ENCODE data around the gene CDH4.

CDH4 gene

DNA sequence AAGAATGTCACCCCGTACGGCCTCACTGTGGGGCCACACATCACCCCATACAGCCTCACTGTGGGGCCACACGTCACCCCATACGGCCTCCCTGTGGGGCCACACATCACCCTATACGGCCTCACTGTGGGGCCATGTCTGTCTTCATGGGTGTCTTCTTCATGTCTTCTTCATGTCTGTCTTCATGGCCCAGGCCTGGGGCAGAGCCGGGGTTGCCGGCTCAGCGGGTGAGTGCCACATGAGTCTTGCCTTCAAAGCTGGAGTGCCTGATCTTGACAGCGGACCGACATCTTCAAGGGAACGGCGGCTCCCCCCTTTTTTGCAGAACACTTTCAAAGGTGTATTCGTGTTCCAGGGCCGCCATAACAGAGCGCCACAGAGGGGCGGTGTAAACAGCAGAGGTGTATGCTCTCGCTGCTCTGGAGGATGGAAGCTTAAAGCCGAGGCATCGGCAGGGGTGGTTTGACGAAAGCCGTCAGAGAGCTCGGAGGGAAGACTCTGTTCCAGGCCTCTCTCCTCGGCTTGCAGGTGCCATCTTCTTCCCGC lies 448.6 kb downstream of the CDH4 start:
- ChIA-PET POLR2A (no interaction called here), CTCF (no interaction called here)
- no peak overlapping the region for H3K4me3 ChIP-seq (ENCODE audit: low read depth, low read length)
- TF ChIP-seq, protein P1, sequence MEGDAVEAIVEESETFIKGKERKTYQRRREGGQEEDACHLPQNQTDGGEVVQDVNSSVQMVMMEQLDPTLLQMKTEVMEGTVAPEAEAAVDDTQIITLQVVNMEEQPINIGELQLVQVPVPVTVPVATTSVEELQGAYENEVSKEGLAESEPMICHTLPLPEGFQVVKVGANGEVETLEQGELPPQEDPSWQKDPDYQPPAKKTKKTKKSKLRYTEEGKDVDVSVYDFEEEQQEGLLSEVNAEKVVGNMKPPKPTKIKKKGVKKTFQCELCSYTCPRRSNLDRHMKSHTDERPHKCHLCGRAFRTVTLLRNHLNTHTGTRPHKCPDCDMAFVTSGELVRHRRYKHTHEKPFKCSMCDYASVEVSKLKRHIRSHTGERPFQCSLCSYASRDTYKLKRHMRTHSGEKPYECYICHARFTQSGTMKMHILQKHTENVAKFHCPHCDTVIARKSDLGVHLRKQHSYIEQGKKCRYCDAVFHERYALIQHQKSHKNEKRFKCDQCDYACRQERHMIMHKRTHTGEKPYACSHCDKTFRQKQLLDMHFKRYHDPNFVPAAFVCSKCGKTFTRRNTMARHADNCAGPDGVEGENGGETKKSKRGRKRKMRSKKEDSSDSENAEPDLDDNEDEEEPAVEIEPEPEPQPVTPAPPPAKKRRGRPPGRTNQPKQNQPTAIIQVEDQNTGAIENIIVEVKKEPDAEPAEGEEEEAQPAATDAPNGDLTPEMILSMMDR (IDR thresholded peaks at IDR 0.05; ENCODE audit: insufficient read depth, low read length, missing control alignments): no peak
- DNase-seq (ENCODE audit: low read depth, low spot score): no peak

DNA sequence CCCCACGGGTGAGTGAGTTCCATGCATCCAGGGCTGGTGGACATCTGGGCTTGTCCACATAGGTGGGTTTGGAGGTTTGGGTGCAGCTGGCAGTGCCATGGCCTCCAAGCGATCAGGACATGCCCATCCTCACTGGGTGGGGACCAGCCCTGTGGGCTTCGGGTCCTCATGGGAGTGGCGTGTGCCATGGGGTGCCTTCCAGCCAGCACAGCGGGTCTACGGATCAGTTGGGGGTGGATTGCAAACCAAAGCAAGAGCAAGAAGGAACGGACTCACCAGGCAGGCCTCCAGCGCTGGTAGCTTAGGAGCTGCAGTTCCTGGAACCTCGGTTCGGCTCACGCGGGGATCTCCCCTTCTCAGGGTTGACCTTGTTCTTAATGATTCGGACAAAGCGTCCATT lies 449.3 kb downstream of the CDH4 start:
- CTCF ChIA-PET: no interaction called here
- H3K4me3 ChIP-seq (ENCODE audit: low read depth, low read length): no peak overlapping the region
- POLR2A ChIA-PET: no interaction called here
- TF ChIP-seq, protein P1 (IDR thresholded peaks at IDR 0.05; ENCODE audit: insufficient read depth, low read length, missing control alignments): no peak
- DNase-seq (ENCODE audit: low read depth, low spot score): no peak

DNA sequence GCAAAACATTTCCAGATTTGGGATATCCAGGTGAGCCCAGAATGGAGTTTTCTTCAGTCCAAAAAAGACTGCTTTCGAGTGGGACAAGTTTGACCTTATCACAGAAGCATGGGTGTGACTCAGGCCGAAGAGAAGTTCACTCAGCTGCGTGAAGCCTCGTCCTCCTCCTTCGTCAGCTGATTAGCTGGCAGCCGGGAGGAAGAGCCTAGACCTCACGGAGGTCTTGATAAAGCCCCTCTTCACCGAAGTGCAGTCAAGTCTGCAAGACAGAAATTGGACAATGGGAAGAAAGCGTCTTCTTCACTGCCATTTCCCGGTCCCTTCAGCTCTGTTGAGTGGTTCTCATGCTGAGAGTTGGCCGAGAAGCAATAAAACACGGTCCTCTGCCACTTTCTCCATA lies 449.7 kb downstream of the CDH4 start:
- POLR2A ChIA-PET: no interaction called here
- no peak for DNase-seq (ENCODE audit: low read depth, low spot score)
- CTCF ChIA-PET: no interaction called here
- no peak overlapping the region for H3K4me3 ChIP-seq (ENCODE audit: low read depth, low read length)
- TF ChIP-seq, protein P1 (IDR thresholded peaks at IDR 0.05; ENCODE audit: insufficient read depth, low read length, missing control alignments): no peak

DNA sequence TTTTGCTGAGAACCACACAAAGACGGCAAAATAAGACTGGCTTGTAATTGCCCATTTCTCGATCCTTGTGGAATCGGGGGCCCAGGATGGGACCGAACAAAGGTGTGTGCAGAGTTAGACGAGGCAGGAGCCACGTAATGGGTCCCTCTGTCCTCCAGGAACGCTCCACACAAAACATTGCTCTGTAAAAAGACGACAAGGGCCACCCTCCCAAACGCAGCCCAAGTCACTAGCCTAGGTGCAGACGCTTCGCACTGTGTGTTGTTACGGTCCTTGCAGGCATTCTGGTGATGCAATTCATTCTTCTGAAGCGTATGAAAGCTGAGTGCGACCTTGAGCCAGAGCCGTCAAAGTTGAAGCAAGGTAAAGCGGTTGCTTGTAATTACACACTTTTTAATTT lies 450.2 kb downstream of the CDH4 start:
- TF ChIP-seq, protein P1 (IDR thresholded peaks at IDR 0.05; ENCODE audit: insufficient read depth, low read length, missing control alignments): no peak
- ChIA-PET POLR2A (no interaction called here), CTCF (no interaction called here)
- H3K4me3 ChIP-seq (ENCODE audit: low read depth, low read length): no peak overlapping the region
- no peak for DNase-seq (ENCODE audit: low read depth, low spot score)

DNA sequence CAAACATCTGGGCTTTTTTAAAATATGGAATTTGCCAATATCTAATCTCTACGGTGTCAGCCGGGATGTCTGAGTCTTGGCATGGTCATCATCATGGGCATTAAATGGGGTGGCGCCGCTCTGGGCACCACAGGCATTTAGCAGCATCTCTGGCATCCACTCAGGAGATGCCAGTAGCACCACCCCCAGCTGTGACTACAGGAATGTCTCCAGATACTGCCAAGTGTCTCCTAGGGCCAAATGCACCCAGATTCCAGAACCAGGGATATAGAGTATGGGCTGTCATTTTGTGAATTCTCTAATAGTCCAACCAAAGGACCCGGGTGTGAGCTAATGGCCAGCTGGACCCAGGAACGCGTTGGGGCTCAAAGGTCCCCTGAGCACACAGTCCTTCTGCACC lies 452.6 kb downstream of the CDH4 start:
- ChIA-PET POLR2A (no interaction called here), CTCF (no interaction called here)
- DNase-seq (ENCODE audit: low read depth, low spot score): no peak
- TF ChIP-seq, protein P1 (IDR thresholded peaks at IDR 0.05; ENCODE audit: insufficient read depth, low read length, missing control alignments): no peak
- no peak overlapping the region for H3K4me3 ChIP-seq (ENCODE audit: low read depth, low read length)

DNA sequence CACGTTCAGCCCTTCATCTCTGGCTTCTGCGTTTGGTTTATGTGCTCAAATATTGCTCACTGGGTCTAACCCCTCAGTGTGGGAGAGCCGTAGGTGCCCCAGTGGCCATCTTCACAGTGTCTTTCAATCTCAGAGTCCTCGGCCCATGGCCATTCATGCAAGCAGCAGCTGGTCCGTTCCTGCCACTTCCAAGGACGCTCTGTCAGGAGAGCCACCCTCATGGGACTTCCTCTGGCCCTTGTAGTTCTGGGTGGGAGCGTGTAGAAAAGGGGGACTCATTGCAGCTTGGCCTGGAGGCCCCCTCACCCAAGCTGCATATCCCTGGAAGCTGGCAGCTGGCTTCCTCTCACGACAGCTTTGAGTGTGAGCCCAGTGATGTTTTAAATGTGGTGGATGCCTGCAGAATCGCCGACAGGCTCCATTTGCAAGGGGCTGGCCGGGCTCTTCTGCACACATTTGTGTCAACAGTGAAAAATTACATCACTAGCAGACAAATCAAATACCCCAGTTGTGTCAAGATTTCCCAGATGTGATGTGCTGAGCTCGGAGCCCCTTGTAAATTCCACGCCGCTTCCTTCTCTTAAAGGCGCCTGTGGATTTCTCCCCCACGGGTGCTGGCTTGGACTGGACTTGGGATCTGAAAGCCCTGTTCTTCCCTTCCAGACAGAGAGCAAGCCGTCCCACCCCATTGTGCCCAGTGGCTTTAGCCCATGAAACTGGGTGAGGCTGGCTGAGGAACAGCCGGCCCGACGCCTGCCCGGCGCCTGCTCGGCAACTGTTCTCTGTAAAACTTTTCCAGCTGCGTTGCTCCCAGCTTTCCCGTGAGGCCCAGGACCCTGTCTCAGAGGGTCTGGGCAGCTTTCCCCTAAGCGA lies 453.6 kb downstream of the CDH4 start:
- TF ChIP-seq, protein P1 (IDR thresholded peaks at IDR 0.05; ENCODE audit: insufficient read depth, low read length, missing control alignments): no peak
- H3K4me3 ChIP-seq (ENCODE audit: low read depth, low read length): no peak overlapping the region
- CTCF ChIA-PET: no interaction called here
- no peak for DNase-seq (ENCODE audit: low read depth, low spot score)
- POLR2A ChIA-PET: no interaction called here

Measured in AG04449 (cell line).